Progenitor cell of endocrine pancreas (in vitro differentiated cells): ENCODE measurements around the gene NDUFA13. TPM values are rescaled to one million over a fixed set of nuclear protein-coding genes. Genes with fewer than 3 reads are reported as not detected.

ENCODE experiments used
- DNase-seq: peaks from one replicate; pipeline ENCODE4 v3.0.0; 2021; ENCODE audit warnings: low spot score; ENCODE audit not compliant: unreplicated experiment
- H3K27ac Mint-ChIP-seq: 2 replicates; pipeline ENCODE4 v1.8.0; 2021; ENCODE audit warnings: mild to moderate bottlenecking, moderate library complexity, mixed read lengths
- H3K27me3 Mint-ChIP-seq: 2 replicates; pipeline ENCODE4 v1.8.0; 2021; ENCODE audit warnings: mixed read lengths
- H3K36me3 Mint-ChIP-seq: 2 replicates; pipeline ENCODE4 v1.8.0; 2022; ENCODE audit warnings: mixed read lengths; ENCODE audit not compliant: insufficient read depth
- H3K4me1 Mint-ChIP-seq: 2 replicates; pipeline ENCODE4 v1.8.0; 2021; ENCODE audit warnings: low read depth, mixed read lengths
- H3K4me3 Mint-ChIP-seq: 2 replicates; pipeline ENCODE4 v1.8.0; 2021; ENCODE audit warnings: low read depth, mild to moderate bottlenecking, moderate library complexity, mixed read lengths
- H3K9me3 Mint-ChIP-seq: 2 replicates; pipeline ENCODE4 v1.8.0; 2021; ENCODE audit warnings: low read depth, mixed read lengths
- total RNA-seq: library from RNA; stranded (reverse); gene quantifications from 2 replicates; pipeline ENCODE4 v1.2.1, GENCODE V29; 2021
- TF ChIP-seq, protein P1 (sequence below): fragments of 200-600 bp; sonication (generic); IDR thresholded peaks from one replicate; pipeline ENCODE4 v1.5.0; 2021; ENCODE audit warnings: antibody characterized with exemption, mild to moderate bottlenecking; ENCODE audit not compliant: unreplicated experiment

NDUFA13 gene
- total RNA-seq, 1 donor from 2014 or later, result 346 TPM

DNA sequence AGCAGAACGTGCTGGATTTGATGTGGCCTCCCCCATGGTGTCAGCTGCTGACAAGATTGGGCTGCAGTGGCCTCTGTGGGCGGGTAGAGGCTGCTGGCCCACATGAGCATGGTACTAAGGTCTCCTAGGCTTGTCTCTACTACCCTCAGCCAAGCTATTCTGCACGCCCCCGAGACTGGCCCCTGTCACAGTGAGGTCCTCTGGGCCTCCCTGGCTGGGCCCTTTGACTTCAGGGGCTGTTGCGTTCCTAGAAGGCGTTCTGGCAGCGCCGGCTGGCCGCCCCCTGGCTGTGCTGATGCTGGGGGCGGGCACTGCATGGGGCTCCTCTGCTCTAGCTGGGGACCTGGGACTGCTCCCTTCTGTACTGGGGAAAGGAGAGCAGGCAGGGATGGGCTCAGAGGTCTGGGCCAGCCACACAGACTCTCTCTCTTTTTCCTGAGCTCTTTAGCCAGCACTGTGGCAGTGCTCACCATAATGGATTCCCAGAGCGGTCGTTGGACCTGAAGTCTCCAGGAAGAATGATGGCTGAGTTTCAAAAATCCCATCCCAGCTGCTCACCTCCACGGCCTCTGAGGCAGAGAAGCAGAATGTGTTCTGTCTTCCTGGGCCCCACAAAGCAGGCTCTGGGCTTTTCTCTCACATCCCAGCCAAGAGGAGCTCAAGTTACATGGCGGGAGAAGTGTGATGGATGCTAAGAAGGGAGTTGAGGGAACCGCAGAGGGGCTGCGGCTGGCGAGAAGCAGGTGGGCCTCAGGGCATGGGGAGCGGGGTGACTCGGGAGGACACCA is 33.0 kb upstream of the NDUFA13 start:
- no peaks in the 10 kb centered on the region for H3K27me3 Mint-ChIP-seq
- peaks cover 12% of the 10 kb centered on the region for H3K4me1 Mint-ChIP-seq
- H3K27ac Mint-ChIP-seq, result peak overlapping the region; percentile 54
- TF ChIP-seq, protein P1, sequence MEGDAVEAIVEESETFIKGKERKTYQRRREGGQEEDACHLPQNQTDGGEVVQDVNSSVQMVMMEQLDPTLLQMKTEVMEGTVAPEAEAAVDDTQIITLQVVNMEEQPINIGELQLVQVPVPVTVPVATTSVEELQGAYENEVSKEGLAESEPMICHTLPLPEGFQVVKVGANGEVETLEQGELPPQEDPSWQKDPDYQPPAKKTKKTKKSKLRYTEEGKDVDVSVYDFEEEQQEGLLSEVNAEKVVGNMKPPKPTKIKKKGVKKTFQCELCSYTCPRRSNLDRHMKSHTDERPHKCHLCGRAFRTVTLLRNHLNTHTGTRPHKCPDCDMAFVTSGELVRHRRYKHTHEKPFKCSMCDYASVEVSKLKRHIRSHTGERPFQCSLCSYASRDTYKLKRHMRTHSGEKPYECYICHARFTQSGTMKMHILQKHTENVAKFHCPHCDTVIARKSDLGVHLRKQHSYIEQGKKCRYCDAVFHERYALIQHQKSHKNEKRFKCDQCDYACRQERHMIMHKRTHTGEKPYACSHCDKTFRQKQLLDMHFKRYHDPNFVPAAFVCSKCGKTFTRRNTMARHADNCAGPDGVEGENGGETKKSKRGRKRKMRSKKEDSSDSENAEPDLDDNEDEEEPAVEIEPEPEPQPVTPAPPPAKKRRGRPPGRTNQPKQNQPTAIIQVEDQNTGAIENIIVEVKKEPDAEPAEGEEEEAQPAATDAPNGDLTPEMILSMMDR, result no peak
- H3K4me3 Mint-ChIP-seq, result no peak overlapping the region
- no peaks in the 10 kb centered on the region for H3K9me3 Mint-ChIP-seq
- no peak for DNase-seq
- peaks cover 3% of the 10 kb centered on the region for H3K36me3 Mint-ChIP-seq

- TF ChIP-seq, protein P1, result no peak
- Mint-ChIP-seq H3K9me3 (no peaks in the 10 kb centered on the region), H3K4me1 (peaks cover 34% of the 10 kb centered on the region), H3K27me3 (no peaks in the 10 kb centered on the region), H3K4me3 (no peak overlapping the region), H3K36me3 (peaks cover 3% of the 10 kb centered on the region), H3K27ac (peak overlapping the region; percentile 88)
- DNase-seq, result no peak
Observed at GRCh38 chr19:19485161-19485997, 30.6 kb upstream of the NDUFA13 start.

DNA sequence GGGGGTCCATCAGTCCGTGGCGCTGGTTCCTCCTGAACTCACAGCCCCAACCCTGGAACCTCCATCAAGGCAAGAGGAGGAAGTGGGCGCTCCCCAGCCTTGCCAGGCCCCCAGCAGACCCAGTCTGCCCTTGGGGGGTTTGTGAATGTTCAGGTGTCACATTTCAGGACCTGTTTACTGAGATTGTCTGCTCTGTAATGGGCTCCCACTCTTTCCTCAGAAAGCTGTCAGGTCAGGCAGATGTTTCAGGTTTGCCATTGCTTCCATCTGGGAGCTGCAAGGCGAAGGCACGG is 30.1 kb upstream of the NDUFA13 start:
- no peak overlapping the region for H3K4me3 Mint-ChIP-seq
- peaks cover 34% of the 10 kb centered on the region for H3K4me1 Mint-ChIP-seq
- peak overlapping the region; percentile 88 for H3K27ac Mint-ChIP-seq

GRCh38 chr19:19486343-19487076 is 29.5 kb upstream of the NDUFA13 start:
- peaks cover 34% of the 10 kb centered on the region for H3K4me1 Mint-ChIP-seq
- peaks cover 4% of the 10 kb centered on the region for H3K36me3 Mint-ChIP-seq
- peak overlapping the region; percentile 62 for H3K27ac Mint-ChIP-seq
- H3K4me3 Mint-ChIP-seq, result no peak overlapping the region
- no peaks in the 10 kb centered on the region for H3K9me3 Mint-ChIP-seq
- no peaks in the 10 kb centered on the region for H3K27me3 Mint-ChIP-seq
- TF ChIP-seq, protein P1, result no peak
- DNase-seq, result no peak

More for the DNA sequence above, 30.1 kb upstream of the NDUFA13 start:
- TF ChIP-seq, protein P1, result no peak
- DNase-seq, result no peak
- peaks cover 4% of the 10 kb centered on the region for H3K36me3 Mint-ChIP-seq
- H3K9me3 Mint-ChIP-seq, result no peaks in the 10 kb centered on the region
- H3K27me3 Mint-ChIP-seq, result no peaks in the 10 kb centered on the region
